Small intestine (tissue), 7 donors: ENCODE measurements around the gene ERO1A. TPM values are rescaled to one million over a fixed set of nuclear protein-coding genes. Genes with fewer than 3 reads are reported as not detected.

Experiments used
- DNase-seq, 2 donors: peaks; one replicate each; pipeline versions ENCODE4 v3.0.0 to v3.0.0-alpha.2; 2013
- FAIRE-seq: peaks from 2 replicates; lab custom pipeline; 2012; peaks lifted over from hg19 to GRCh38; lab: Jason Lieb, UNC
- H3K27ac ChIP-seq, 3 donors: one replicate each; pipeline ENCODE4 v1.5.1; 2013; ENCODE audit warnings: low read length in 2 of 3, mild to moderate bottlenecking in 2 of 3, control low read depth in 1 of 3, inconsistent platforms in 1 of 3, low read depth in 1 of 3, moderate library complexity in 1 of 3
- H3K27me3 ChIP-seq, 3 donors: one replicate each; pipeline ENCODE4 v1.6.1; 2013; ENCODE audit warnings: low read length in 3 of 3, inconsistent platforms in 1 of 3; ENCODE audit not compliant: control insufficient read depth in 3 of 3, insufficient read depth in 3 of 3
- H3K36me3 ChIP-seq, 3 donors: one replicate each; pipeline ENCODE4 v1.6.1; 2013; ENCODE audit warnings: low read length in 3 of 3, inconsistent platforms in 1 of 3, low read depth in 1 of 3, mild to moderate bottlenecking in 1 of 3, moderate library complexity in 1 of 3; ENCODE audit not compliant: control insufficient read depth in 3 of 3, insufficient read depth in 2 of 3
- H3K4me1 ChIP-seq, 3 donors: one replicate each; pipeline ENCODE4 v1.6.1; 2013; ENCODE audit warnings: low read length in 2 of 3, inconsistent platforms in 1 of 3, low read depth in 1 of 3, mild to moderate bottlenecking in 1 of 3, moderate library complexity in 1 of 3; ENCODE audit not compliant: control insufficient read depth in 3 of 3, insufficient read depth in 2 of 3
- H3K4me3 ChIP-seq, 3 donors: one replicate each; pipeline ENCODE4 v1.5.1; 2013; ENCODE audit warnings: low read length in 3 of 3, control low read depth in 1 of 3, inconsistent platforms in 1 of 3, low read depth in 1 of 3, mild to moderate bottlenecking in 1 of 3, moderate library complexity in 1 of 3
- H3K9me3 ChIP-seq, 2 donors: one replicate each; pipeline ENCODE4 v1.6.1; 2013; ENCODE audit warnings: low read depth in 1 of 2, low read length in 1 of 2; ENCODE audit not compliant: control insufficient read depth in 2 of 2, insufficient read depth in 1 of 2
- WGBS, 3 donors: extraction: QIAGEN DNeasy Blood & Tissue Kit; methylation state at CpG; one replicate each; pipeline ENCODE4 v1.1.7; 2013; 5-methylcytosine and 5-hydroxymethylcytosine counted together
- polyA plus RNA-seq, 4 donors: library from polyadenylated mRNA; stranded (reverse) in 3 of 4; unstranded in 1 of 4; fragments of 200-250 nt in 3 of 4; fragments of 120-200 nt in 1 of 4; gene quantifications; one replicate each; pipeline versions ENCODE4 v1.2.1 to v1.2.3, GENCODE V29; 2013
- donor health status: healthy with polysubstance abuse.
- donor health status: control.
- donor health status: control.
- donor health status: Bipolar disorder and iron deficiency.
- donor health status: healthy.

The ERO1A gene
- polyA plus RNA-seq, 4 donors = 7.8 to 44.8 (median 14.3) TPM

- no peaks in the 10 kb centered on the region for H3K9me3 ChIP-seq
- no peaks in the 10 kb centered on the region for H3K36me3 ChIP-seq
- DNase-seq (no peak), FAIRE-seq (no peak)
- H3K27ac ChIP-seq = no peak overlapping the region
- 93 to 99% (median 95%) methylated on average over 2 of the region's 2 CpGs for WGBS, 3 donors
- H3K4me1 ChIP-seq = no peaks in the 10 kb centered on the region
- H3K27me3 ChIP-seq = no peaks in the 10 kb centered on the region
- H3K4me3 ChIP-seq = no peak overlapping the region
Observed at GRCh38 chr14:52610187-52610586, 85.2 kb downstream of the ERO1A start.

- peaks cover 0 to under 1% of the 10 kb centered on the region in 2 donors for H3K9me3 ChIP-seq
- H3K4me1 ChIP-seq = no peaks in the 10 kb centered on the region
- 83 to 91% (median 90%) methylated on average over 5 of the region's 5 CpGs for WGBS, 3 donors
- no peaks in the 10 kb centered on the region for H3K36me3 ChIP-seq
- H3K4me3 ChIP-seq = no peak overlapping the region
- FAIRE-seq (no peak), DNase-seq (peak in 1 of 2 donors; percentile 2)
- H3K27me3 ChIP-seq = no peaks in the 10 kb centered on the region
- no peak overlapping the region for H3K27ac ChIP-seq
Observed at GRCh38 chr14:52609445-52610044, 85.8 kb downstream of the ERO1A start.

DNA sequence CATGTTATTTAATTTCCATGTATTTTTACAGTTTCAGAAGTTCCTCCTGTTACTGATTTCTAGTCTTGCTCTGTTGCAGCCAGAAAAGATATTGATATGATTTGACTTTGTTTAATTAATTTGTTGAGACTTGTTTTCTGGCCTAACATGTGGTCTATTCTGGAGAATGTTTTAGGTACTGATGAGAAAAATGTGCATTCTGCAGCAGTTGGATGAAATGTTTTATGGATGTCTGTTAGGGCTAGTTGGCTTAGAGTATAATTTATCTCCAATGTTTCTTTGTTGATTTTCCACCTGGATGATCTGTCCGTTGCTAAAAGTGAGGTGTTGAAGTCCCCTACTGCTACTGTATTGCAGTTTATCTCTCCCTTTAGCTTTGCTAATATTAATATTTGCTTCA lies 88.3 kb downstream of the ERO1A start:
- Histone ChIP-seq H3K27me3 (no peaks in the 10 kb centered on the region), H3K4me3 (no peak overlapping the region), H3K27ac (no peak overlapping the region), H3K36me3 (no peaks in the 10 kb centered on the region), H3K9me3 (peaks cover 0 to 4% of the 10 kb centered on the region in 2 donors), H3K4me1 (no peaks in the 10 kb centered on the region)
- no peak for FAIRE-seq
- WGBS, 3 donors = 68 to 85% (median 74%) methylated on average over 1 of the region's 1 CpG
- no peak for DNase-seq

- Histone ChIP-seq H3K27ac (no peak overlapping the region), H3K4me1 (no peaks in the 10 kb centered on the region), H3K27me3 (no peaks in the 10 kb centered on the region), H3K36me3 (no peaks in the 10 kb centered on the region), H3K4me3 (no peak overlapping the region), H3K9me3 (peaks cover 0 to 4% of the 10 kb centered on the region in 2 donors)
- DNase-seq (no peak), FAIRE-seq (no peak)
- 52 to 71% (median 52%) methylated on average over 1 of the region's 1 CpG for WGBS, 3 donors
Observed at GRCh38 chr14:52602131-52602530, 93.2 kb downstream of the ERO1A start.

DNA sequence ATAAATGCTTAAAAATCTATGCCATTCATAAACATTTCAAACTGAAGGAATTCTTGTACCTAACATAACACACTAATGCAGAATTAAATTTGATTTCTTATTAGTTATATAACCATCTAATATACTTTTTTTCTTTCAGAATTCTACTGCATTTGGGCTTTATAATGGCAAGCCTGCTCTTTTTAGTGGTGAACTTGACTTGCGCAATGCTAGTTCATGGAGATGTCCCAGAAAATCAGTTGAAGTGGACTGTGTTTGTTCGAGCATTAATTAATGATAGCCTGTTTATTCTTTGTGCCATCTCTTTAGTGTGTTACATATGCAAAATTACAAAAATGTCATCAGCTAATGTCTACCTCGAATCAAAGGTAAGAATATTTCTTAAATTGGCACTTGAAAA lies 95.4 kb downstream of the ERO1A start:
- no peak for DNase-seq
- 91 to 94% (median 91%) methylated on average over 3 of the region's 3 CpGs for WGBS, 3 donors
- H3K27ac ChIP-seq = no peak overlapping the region
- no peak overlapping the region for H3K4me3 ChIP-seq
- no peaks in the 10 kb centered on the region for H3K36me3 ChIP-seq
- no peaks in the 10 kb centered on the region for H3K4me1 ChIP-seq
- H3K9me3 ChIP-seq = peaks cover 0 to 11% of the 10 kb centered on the region in 2 donors
- FAIRE-seq = no peak
- no peaks in the 10 kb centered on the region for H3K27me3 ChIP-seq

DNA sequence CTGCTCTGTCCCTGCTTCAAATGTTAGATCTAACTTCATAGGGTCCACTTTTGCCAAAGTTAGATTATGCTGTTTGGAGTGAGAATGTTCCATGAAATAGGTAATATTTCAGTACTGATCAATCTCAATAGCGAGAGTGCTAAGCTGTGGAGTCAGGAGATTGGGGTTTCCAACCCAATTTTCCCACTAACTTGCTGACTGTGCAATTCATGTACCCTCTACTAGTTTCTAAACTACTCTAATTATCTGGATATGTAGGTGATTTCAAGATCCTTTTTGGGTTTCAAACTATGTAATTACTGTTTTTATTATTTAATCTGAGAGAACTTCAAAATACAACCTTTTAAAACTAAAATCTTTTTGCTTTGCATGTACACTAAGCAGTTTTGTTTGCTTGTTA lies 96.8 kb downstream of the ERO1A start:
- Histone ChIP-seq H3K27me3 (no peaks in the 10 kb centered on the region), H3K4me1 (no peaks in the 10 kb centered on the region), H3K9me3 (peaks cover 0 to 6% of the 10 kb centered on the region in 2 donors), H3K36me3 (no peaks in the 10 kb centered on the region), H3K27ac (no peak overlapping the region), H3K4me3 (no peak overlapping the region)
- DNase-seq (no peak), FAIRE-seq (no peak)
- WGBS, 3 donors = 78 to 97% (median 88%) methylated on average over 1 of the region's 1 CpG

- H3K4me3 ChIP-seq = no peak overlapping the region
- H3K27me3 ChIP-seq = no peaks in the 10 kb centered on the region
- no peaks in the 10 kb centered on the region for H3K36me3 ChIP-seq
- H3K9me3 ChIP-seq = peaks cover 0 to 6% of the 10 kb centered on the region in 2 donors
- WGBS, 3 donors = 86 to 95% (median 94%) methylated on average over 5 of the region's 5 CpGs
- no peak overlapping the region for H3K27ac ChIP-seq
- DNase-seq (no peak), FAIRE-seq (no peak)
- H3K4me1 ChIP-seq = no peaks in the 10 kb centered on the region
Observed at GRCh38 chr14:52596861-52597260, 98.5 kb downstream of the ERO1A start.

GRCh38 chr14:52596320-52596719 lies 99.0 kb downstream of the ERO1A start:
- no peaks in the 10 kb centered on the region for H3K27me3 ChIP-seq

DNA sequence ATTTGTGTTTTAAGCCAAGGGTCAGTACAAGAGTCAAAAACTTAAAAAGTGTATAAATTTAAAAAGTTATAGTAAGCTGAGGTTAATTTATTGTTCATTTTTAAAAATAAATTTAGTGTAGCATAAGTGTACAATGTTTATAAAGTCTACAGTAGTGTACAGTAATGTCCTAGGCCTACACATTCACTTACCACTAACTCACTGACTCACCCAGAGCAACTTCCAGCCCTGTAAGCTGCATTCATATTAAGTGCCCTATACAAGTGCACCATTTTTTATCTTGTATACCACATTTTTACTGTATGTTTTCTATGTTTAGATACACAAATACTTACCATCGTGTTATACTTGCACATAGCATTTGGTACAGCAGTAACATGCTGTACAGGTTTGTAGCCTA lies 105.0 kb downstream of the ERO1A start:
- FAIRE-seq = no peak
- 83 to 86% (median 83%) methylated on average over 1 of the region's 1 CpG for WGBS, 3 donors
- H3K27me3 ChIP-seq = no peaks in the 10 kb centered on the region
- DNase-seq = no peak
- no peaks in the 10 kb centered on the region for H3K36me3 ChIP-seq
- H3K27ac ChIP-seq = no peak overlapping the region
- H3K4me1 ChIP-seq = no peaks in the 10 kb centered on the region
- H3K9me3 ChIP-seq = no peaks in the 10 kb centered on the region
- no peak overlapping the region for H3K4me3 ChIP-seq

More at GRCh38 chr14:52596320-52596719, 99.0 kb downstream of the ERO1A start:
- H3K4me3 ChIP-seq = no peak overlapping the region
- peaks cover 0 to 6% of the 10 kb centered on the region in 2 donors for H3K9me3 ChIP-seq
- H3K4me1 ChIP-seq = no peaks in the 10 kb centered on the region
- no peak for FAIRE-seq
- no peaks in the 10 kb centered on the region for H3K36me3 ChIP-seq
- no peak overlapping the region for H3K27ac ChIP-seq
- WGBS, 3 donors = 84 to 89% (median 85%) methylated on average over 10 of the region's 10 CpGs
- no peak for DNase-seq
